HG02642 (cell line): Measurements from ENCODE around the gene TMBIM4.

Source experiments
- ATAC-seq: cut with Tn5 transposase; IDR thresholded peaks from one replicate; pipeline ENCODE4 v1.9.1; 2021; ENCODE audit warnings: mild to moderate bottlenecking; ENCODE audit not compliant: unreplicated experiment, poor library complexity

TMBIM4 gene

GRCh38 chr12:66107451-66107915 is 62.3 kb downstream of the TMBIM4 start:
- peak; percentile 86 for ATAC-seq

- no peak for ATAC-seq
These were observed 66.5 kb downstream of the TMBIM4 start for GRCh38 chr12:66103016-66103913.

GRCh38 chr12:66092559-66093269 is 77.1 kb downstream of the TMBIM4 start:
- no peak for ATAC-seq

- no peak for ATAC-seq
These were observed 79.6 kb downstream of the TMBIM4 start for GRCh38 chr12:66090157-66090556.

- ATAC-seq: peak; percentile 81
These were observed 82.3 kb downstream of the TMBIM4 start for GRCh38 chr12:66087365-66087943.

- ATAC-seq: no peak
These were observed 83.8 kb downstream of the TMBIM4 start for GRCh38 chr12:66085998-66086397.
